Mesothelial cell of epicardium (in vitro differentiated cells): ENCODE data around the gene PLEKHG4. TPM values are rescaled to one million over a fixed set of nuclear protein-coding genes. Genes with fewer than 3 reads are reported as not detected.
A peak's percentile ranks its signal among the peaks of the same experiment; 100 is the strongest.

Experiments
- DNase-seq, 2 experiments: peaks; one replicate each; pipeline ENCODE4 v3.0.0; 2021; ENCODE audit warnings: low spot score in 2 of 2; ENCODE audit not compliant: unreplicated experiment in 2 of 2
- H3K27ac Mint-ChIP-seq: 2 replicates; pipeline ENCODE4 v1.8.0; 2021; ENCODE audit warnings: mixed read lengths
- H3K27me3 Mint-ChIP-seq: 2 replicates; pipeline ENCODE4 v1.8.0; 2021; ENCODE audit warnings: low read depth, mixed read lengths
- H3K36me3 Mint-ChIP-seq: 2 replicates; pipeline ENCODE4 v1.8.0; 2021; ENCODE audit warnings: mixed read lengths
- H3K4me1 Mint-ChIP-seq: 2 replicates; pipeline ENCODE4 v1.8.0; 2021; ENCODE audit warnings: mixed read lengths
- H3K4me3 Mint-ChIP-seq: 2 replicates; pipeline ENCODE4 v1.8.0; 2021; ENCODE audit warnings: mild to moderate bottlenecking, moderate library complexity, mixed read lengths
- H3K9me3 Mint-ChIP-seq: 2 replicates; pipeline ENCODE4 v1.8.0; 2021; ENCODE audit warnings: mixed read lengths
- total RNA-seq: library from RNA; stranded (reverse); gene quantifications from 3 replicates; pipeline ENCODE4 v1.2.1, GENCODE V29; 2021
- TF ChIP-seq, protein P1 (sequence below): fragments of 200-600 bp; sonication (generic); IDR thresholded peaks from one replicate; pipeline ENCODE4 v1.5.0; 2021; ENCODE audit warnings: antibody characterized with exemption; ENCODE audit not compliant: unreplicated experiment

Gene PLEKHG4
- total RNA-seq, 1 donor from 2014 or later = 15.4 TPM

DNA sequence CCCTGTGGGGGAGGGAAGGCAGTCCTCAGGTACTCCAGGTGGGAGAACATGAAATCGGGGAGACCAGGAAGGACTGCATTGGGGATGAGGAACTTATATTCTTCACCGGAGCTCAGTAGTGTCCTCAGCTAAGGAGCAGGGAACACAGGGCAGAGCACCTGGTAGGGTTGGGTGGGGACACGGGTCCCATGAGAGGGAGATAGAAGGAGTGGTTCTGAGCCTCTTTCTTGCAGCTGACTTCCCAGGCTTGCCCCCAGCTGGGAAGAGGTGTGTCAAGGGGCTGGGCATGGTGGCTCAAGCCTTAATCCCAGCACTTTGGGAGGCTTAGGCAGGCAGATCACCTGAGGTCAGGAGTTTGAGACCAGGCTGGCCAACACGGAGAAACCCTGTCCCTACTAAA is 34.1 kb upstream of the PLEKHG4 start:
- Mint-ChIP-seq H3K4me1 (peaks cover 30% of the 10 kb centered on the region), H3K9me3 (no peaks in the 10 kb centered on the region), H3K4me3 (peak overlapping the region; percentile 83), H3K36me3 (no peaks in the 10 kb centered on the region), H3K27me3 (peaks cover 25% of the 10 kb centered on the region), H3K27ac (no peak overlapping the region)
- TF ChIP-seq, protein P1, sequence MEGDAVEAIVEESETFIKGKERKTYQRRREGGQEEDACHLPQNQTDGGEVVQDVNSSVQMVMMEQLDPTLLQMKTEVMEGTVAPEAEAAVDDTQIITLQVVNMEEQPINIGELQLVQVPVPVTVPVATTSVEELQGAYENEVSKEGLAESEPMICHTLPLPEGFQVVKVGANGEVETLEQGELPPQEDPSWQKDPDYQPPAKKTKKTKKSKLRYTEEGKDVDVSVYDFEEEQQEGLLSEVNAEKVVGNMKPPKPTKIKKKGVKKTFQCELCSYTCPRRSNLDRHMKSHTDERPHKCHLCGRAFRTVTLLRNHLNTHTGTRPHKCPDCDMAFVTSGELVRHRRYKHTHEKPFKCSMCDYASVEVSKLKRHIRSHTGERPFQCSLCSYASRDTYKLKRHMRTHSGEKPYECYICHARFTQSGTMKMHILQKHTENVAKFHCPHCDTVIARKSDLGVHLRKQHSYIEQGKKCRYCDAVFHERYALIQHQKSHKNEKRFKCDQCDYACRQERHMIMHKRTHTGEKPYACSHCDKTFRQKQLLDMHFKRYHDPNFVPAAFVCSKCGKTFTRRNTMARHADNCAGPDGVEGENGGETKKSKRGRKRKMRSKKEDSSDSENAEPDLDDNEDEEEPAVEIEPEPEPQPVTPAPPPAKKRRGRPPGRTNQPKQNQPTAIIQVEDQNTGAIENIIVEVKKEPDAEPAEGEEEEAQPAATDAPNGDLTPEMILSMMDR = no peak
- no peak for DNase-seq

DNA sequence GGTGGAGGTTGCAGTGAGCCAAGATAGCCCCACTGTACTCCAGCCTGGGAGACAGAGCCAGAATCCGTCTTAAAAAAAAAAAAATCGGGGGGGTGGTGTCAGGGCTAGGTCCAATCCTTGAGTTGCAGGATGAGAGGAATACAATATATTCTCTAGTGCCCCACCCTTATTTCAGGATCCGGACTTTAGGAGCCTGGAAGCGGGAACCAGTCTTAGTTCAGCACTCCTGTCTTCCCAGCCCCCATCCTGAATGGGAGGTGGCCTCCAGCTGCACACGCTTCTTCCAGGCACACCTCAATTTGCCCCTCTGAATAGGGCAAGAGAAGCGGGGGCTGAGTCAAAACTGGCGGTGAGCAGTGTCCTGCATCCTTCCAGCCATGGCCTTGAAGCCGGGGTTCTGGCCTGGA is 33.7 kb upstream of the PLEKHG4 start:
- Mint-ChIP-seq H3K9me3 (no peaks in the 10 kb centered on the region), H3K27me3 (peaks cover 30% of the 10 kb centered on the region), H3K4me3 (peak overlapping the region; percentile 83), H3K27ac (no peak overlapping the region), H3K36me3 (no peaks in the 10 kb centered on the region), H3K4me1 (peaks cover 30% of the 10 kb centered on the region)
- DNase-seq = no peak
- TF ChIP-seq, protein P1 = no peak

DNA sequence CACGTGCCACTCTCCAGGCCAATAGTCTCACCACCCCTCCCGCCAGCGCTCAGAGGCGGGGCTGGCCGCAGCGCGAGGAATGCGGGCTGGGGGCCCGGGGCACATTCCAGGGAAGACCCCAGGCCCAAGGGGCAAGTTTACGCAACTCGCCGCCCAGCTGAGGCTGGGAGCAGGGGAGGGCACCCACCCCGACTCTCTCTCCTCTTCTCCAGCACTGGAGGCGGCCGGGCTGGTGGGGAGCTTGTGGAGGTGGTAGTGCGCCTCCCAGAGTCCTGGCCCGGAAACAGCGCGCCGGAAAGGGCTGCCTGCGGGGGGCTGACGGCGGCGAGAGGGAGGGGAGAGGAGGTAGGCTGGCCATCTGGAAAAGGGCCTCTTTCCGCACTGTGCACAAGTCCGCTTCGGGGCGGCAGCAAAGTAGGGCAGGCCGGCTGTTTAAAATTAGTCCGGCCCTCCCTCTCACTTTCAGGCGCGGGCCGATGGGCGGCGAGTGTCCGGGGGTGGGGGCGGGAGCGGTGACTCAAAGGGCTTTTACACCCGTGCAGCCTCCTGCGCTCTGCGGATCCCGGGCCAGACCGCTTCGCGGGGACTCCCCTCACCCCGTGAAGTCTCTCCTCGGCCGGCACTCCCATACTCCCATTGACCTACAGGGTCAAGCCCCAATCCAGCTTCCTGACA is 33.1 kb upstream of the PLEKHG4 start:
- peak overlapping the region; percentile 88 for H3K27ac Mint-ChIP-seq
- DNase-seq = peak; percentile 64 to 81
- H3K4me1 Mint-ChIP-seq = peaks cover 29% of the 10 kb centered on the region
- H3K27me3 Mint-ChIP-seq = peaks cover 35% of the 10 kb centered on the region
- TF ChIP-seq, protein P1 = peak; percentile 6
- H3K36me3 Mint-ChIP-seq = no peaks in the 10 kb centered on the region
- no peaks in the 10 kb centered on the region for H3K9me3 Mint-ChIP-seq
- peak overlapping the region; percentile 83 for H3K4me3 Mint-ChIP-seq

DNA sequence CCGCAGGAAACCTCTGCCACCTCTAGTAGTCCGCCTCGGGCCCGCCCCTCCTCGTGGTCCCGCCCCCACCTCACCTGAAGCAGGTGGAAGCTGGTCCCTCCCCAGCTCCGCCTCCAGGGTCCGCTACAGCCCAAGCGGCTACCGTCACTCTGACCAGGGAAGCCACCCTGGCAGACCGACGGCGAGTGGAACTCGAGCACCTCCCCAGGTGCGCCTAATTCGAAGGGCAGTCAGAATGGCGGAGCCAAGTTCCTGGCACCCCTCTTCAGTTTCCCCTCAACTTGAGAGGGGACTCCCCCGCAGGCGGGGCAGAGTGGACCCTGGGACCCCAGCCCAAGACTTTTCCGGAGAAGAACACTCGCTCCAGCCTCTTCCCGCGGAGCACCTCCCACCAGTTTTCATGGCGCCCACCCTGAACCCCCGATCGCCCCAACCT is 32.6 kb upstream of the PLEKHG4 start:
- Mint-ChIP-seq H3K27me3 (peaks cover 39% of the 10 kb centered on the region), H3K4me1 (peaks cover 25% of the 10 kb centered on the region), H3K9me3 (no peaks in the 10 kb centered on the region), H3K27ac (peak overlapping the region; percentile 88), H3K4me3 (peak overlapping the region; percentile 83), H3K36me3 (no peaks in the 10 kb centered on the region)
- DNase-seq = peak in 1 of 2 experiments; percentile 64
- TF ChIP-seq, protein P1 = no peak

DNA sequence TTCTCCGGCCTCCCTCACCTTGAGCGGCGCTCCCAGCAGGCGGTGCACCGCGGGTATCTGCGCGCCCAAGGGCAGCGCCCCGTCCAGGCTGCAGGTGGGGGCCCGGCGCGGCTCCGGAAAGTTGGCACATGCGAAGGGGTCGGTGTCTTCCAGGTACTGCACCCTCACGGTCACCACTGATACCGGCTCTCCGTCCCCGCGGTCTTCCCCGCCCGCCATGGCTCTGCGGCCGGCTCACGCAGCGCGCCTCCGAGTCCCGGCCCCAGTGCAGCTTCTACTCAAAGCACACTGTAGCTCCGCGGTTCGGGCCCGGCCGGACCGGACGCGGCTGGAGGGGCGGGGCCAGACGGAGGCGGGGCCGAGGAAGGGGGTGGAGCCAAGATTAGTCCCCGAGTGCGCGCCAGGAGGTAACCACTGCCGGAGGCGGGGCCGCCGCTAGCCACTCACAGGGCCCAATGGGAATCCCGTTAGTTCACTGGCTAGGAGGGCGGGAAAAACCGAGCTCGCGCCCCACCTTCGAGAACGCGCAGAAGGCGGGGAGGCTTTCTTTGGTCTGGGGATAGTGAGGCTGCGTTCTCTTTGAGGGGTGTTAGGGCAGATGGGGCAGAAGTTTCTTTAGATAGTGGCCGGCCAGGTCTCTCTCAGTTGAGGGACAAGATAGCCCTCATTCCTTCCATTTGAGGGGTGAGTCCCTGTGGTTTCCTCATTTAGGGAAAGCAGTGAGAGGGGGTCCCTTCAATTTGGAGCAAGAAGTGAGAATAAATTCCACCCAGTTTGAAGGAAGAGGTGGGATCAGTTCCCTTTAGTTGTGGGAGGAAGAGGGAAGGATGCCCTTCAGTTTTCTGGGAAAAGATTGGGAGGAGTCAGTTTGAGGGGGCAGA is 31.9 kb upstream of the PLEKHG4 start, which contains the start of gene FHOD1:
FHOD1 (minus strand) TSS at position 290 of the 881 bp plus-strand sequence; CDS start at position 219, 71 bp downstream.
- no peaks in the 10 kb centered on the region for H3K9me3 Mint-ChIP-seq

More for the DNA sequence above, 31.9 kb upstream of the PLEKHG4 start, which contains the start of gene FHOD1:
- H3K4me1 Mint-ChIP-seq = peaks cover 25% of the 10 kb centered on the region
- peak; percentile 93 to 98 for DNase-seq
- H3K27me3 Mint-ChIP-seq = peaks cover 44% of the 10 kb centered on the region
- H3K36me3 Mint-ChIP-seq = no peaks in the 10 kb centered on the region
- H3K27ac Mint-ChIP-seq = peak within 1 kb of the TSS; percentile 88
- peak within 1 kb of the TSS; percentile 83 for H3K4me3 Mint-ChIP-seq
- TF ChIP-seq, protein P1 = no peak
